H1 (cell line): ENCODE measurements around the gene PLB1. TPM values are rescaled to one million over a fixed set of nuclear protein-coding genes. Genes with fewer than 3 reads are reported as not detected.

ENCODE experiments used
- GTF2F1 ChIP-seq: IDR thresholded peaks from 2 replicates; pipeline ENCODE4 v1.6.1; 2012; ENCODE audit warnings: low read depth, low read length, improper control_type of control experiment, borderline replicate concordance
- HDAC2 ChIP-seq, 2 experiments: fragments of 300-600 bp in 1 of 2; sonication (generic) in 1 of 2; IDR thresholded peaks; 2 replicates each; pipeline ENCODE4 v1.6.1; 2011 to 2012; ENCODE audit warnings: low read depth in 2 of 2, low read length in 2 of 2, mild to moderate bottlenecking in 2 of 2, moderate library complexity in 2 of 2, borderline replicate concordance in 1 of 2, inconsistent platforms in 1 of 2
- SIRT6 ChIP-seq: IDR thresholded peaks from one replicate; pipeline ENCODE4 v1.7.1; 2012; ENCODE audit warnings: low read length, inconsistent platforms
- SP1 ChIP-seq: IDR thresholded peaks from 2 replicates; pipeline ENCODE4 v1.6.1; 2011; ENCODE audit warnings: low read depth, low read length
- ZNF274 ChIP-seq: IDR thresholded peaks from 2 replicates; pipeline ENCODE4 v1.7.0; 2012; ENCODE audit warnings: low read length, borderline replicate concordance; ENCODE audit errors: extremely low read depth
- polyA plus RNA-seq, 7 experiments: library from polyadenylated mRNA; depleted of rRNA in 3 of 7; stranded (reverse) in 5 of 7; unstranded in 2 of 7; fragments of >200 nt in 5 of 7; fragments of 200-250 nt in 2 of 7; gene quantifications; 1 replicate in 5 of 7; 2 replicates in 1 of 7; 4 replicates in 1 of 7; pipeline versions ENCODE4 v1.2.1 to v1.2.3, GENCODE V29; 2011 to 2013; ENCODE audit warnings: missing spikeins in 2 of 7, mixed read lengths in 2 of 7
- total RNA-seq: library from RNA; stranded (reverse); fragmentation: NEBNext Ultra II Directional; extraction: Animal tissue kit (Norgen Biotek cat#: 25700); gene quantifications from 2 replicates; pipeline ENCODE4 v1.2.1, GENCODE V29; 2021

Gene PLB1
- total and polyA plus RNA-seq, 2 of the 8 experiments (the other 6 are each of a cell fraction or from before 2014, with no cell fraction given) = 0.20 to 0.36 TPM

GRCh38 chr2:28538652-28539051, 42.8 kb downstream of the PLB1 start (continued):
- TF ChIP-seq HDAC2 (IDR thresholded peaks at IDR 0.05; ENCODE audit: borderline replicate concordance in 1 of 2, low read depth in 2 of 2, low read length in 2 of 2) (no peak), SP1 (no peak), GTF2F1 (no peak), ZNF274 (no peak), SIRT6 (no peak)
